NCI-H1417 (cell line): ENCODE measurements around the gene STON2.
"Not testable (repeated sequence)": the region's sequence is repeated elsewhere in the genome, so short reads cannot be mapped to it uniquely, and the experiment has no call there.

Experiments used
- DNase-seq, 3 experiments: peaks; one replicate each; lab custom pipeline; 2025; lab: John Stamatoyannopoulos, UW

The STON2 gene

DNA sequence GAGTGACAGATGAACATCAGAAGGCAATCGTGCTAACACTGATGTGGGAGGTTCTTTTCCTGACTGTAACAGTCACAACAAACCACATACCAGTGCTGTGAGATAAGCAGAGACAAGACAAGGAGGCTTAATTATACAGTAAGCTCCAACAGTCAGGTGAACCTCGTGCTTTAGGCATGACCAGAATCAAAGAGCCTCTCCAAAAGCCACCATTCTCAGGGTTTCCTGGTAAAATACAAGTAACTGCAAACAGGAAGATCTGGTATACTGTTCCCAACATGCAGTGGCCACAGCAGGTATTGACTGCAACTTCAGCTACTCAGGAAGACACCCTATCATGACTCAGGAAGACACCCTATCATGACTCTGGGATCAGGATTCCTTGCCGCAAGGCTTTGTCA is 132.1 kb downstream of the STON2 start:
- peak in 1 of 3 experiments; percentile 14 for DNase-seq

DNA sequence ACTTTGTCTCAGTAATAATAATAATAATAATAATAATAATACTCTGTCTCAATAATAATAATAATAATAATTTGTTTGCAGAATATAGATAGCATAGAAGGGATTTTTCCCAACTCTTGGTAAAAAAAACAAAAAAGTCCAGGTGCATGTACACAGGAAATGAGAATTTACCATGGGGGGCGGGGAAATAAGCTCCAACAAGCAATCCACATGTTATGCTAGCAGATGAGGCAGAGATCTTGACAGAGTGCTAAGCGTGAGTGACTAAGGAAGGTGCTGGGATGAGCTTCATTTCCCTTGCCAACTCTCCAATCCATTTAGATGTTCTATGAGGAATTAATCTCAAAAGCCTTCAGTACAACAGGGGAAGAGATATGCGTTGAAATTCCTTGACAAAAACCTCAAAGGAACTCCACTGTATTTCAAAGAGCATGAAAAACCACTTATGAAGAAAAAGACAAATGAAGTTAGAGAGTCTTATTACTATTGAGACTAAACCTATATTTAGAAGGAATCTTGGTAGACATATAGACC is 134.4 kb downstream of the STON2 start:
- DNase-seq: no peak

DNA sequence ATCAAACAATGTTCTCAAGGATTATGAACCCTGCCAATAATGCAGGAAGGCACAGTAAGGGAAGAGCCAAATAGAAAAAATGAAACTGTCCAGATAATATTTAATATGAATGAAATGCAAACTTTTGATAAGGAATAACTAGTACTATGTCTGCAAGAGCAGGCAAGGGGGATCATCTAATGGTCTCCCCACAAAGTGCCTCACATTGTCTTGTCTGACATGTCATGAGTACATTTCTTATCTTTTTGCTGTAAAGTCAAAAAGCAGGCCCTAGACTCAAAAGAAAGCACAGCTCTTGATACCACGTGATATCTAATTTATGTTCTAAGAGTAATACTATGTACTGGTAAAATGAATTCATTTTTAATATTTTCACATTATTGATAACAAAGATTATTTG is 135.5 kb downstream of the STON2 start:
- no peak for DNase-seq

DNA sequence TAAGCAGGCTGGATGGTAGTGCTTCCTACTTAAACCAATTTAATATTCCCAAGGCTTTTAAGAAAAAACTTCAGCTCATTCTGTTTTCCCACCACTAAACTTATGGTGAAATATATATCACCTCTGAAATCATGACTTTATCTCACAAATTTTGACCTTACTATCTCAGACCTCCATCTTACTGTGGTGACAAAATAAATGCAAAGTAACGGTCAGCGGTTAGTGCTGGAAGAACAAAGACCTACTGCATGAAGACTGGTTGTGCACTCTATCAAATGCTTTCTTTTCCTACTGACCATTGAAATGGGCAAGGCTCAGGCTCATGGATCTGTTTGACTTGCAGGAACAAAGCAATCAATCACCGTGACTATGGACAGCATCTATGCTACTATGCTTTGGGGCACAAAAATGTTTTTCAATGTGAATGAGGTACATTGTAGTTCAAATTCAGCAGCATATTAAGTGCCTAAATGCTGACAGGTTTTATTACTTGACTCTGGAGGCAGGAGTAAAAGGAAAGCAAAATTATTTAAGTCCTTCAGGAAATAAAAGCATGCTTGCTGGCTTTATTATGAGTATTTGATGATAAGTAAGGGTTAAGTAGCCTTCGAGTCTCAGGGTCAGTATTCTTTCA is 136.2 kb downstream of the STON2 start:
- DNase-seq: peak in 2 of 3 experiments; percentile 13 to 66

DNA sequence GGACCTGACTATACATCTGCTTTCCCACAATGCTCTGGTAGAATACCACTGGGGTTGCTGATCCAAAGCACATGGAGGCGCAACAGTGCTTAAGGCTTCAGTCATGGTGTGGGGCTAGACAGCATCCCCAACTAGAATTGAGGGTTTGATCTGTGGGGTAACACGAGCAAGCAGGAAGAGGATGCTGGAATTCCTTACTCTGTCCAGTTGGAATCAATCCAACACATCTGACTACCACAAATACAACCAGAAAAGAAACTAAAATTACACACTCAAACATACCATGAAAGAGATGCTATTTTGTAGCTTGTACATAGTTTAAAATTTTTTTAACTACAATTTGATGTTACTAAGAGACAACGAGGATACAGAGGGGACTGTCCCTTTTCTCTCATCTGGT is 138.9 kb downstream of the STON2 start:
- DNase-seq: no peak

DNA sequence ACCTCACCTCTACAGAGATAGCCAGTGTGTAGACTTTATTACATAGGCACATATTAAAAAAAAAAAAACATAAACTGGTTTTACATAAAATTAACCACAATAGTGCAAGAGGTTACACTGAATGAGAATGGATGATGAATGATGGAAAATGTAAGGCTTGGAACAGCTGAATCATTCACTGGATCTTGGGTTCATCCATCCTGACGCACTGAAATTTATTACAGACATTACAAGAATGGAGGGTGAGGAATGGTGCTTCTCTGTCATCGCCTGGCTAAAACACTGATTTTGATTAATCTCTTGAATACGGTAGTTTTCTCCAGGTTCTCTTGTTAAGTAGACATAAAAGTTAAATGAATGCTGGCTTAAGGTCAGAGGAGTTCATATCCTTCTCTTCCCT is 139.4 kb downstream of the STON2 start:
- DNase-seq: no peak

DNA sequence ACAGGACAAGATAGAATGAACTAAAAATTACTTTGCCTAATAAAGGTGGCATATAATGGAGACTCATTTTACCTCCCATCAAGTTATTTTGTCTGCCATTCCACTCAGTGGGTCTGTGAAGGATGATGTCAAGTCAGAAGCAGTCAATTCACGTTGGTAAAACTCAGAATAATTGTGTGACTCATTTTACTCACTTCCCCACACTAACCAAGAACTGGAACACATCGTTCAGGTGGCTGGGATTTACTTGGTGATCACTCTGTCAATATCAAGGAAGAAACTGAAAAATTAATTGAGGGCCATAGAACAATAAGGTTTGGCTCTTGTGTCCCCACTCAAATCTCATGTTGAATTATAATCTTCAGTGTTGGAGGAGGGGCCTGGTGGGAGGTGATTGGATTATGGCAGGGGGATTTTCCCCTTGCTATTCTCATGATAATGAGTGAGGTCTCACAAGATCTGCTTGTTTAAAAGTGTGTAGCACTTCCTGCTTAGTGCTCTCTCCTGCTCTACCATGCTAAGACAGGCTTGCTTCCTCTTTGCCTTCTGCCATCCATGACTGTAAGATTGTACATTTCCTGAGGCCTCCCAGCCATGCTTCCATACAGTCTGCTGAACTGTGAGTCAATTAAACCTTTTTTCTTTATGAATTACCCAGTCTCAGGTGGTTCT is 143.7 kb downstream of the STON2 start:
- no peak for DNase-seq

DNA sequence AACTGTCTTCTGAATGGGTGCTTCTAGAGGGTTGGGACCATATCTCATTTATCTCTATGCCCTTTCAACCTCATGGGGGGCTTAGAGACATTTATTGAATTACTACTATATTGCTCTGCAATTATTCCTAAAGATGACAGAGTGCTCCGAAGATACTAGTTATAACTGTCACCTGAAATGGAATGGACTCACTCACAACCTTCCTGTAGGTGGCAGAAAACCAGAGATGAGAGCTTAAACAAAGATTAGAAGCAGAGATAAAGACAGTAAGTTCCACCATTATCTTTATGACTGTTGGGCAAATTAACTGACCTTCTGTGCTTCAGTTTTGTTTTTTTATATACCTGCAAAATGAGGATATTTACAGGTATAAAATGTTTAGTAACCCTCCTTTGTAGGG is 147.8 kb downstream of the STON2 start:
- no peak for DNase-seq

DNA sequence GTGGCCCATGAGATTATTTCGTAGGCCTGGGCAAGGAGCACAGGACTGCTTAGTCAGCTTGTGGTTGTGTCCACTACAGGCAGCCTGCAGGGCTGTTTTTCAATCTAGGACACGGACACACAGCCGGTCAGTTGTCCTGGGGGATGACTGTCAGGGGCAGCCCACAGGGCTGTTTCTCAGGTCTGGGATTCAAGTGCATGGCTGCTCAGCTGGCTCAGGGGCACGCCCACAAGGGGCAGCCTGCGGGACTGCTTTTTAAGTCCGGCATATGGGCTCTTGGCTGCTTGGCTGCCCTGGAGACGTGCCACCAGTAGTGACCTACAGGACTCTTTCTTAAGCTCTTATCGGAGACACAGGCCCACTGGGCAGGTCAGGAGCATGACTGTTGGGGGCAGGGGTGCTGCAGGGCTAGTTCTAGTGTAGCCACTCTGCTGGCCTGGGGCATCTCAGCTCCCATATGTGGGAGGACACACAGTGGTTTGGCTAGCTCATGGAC is 152.8 kb downstream of the STON2 start:
- DNase-seq: no peak

DNA sequence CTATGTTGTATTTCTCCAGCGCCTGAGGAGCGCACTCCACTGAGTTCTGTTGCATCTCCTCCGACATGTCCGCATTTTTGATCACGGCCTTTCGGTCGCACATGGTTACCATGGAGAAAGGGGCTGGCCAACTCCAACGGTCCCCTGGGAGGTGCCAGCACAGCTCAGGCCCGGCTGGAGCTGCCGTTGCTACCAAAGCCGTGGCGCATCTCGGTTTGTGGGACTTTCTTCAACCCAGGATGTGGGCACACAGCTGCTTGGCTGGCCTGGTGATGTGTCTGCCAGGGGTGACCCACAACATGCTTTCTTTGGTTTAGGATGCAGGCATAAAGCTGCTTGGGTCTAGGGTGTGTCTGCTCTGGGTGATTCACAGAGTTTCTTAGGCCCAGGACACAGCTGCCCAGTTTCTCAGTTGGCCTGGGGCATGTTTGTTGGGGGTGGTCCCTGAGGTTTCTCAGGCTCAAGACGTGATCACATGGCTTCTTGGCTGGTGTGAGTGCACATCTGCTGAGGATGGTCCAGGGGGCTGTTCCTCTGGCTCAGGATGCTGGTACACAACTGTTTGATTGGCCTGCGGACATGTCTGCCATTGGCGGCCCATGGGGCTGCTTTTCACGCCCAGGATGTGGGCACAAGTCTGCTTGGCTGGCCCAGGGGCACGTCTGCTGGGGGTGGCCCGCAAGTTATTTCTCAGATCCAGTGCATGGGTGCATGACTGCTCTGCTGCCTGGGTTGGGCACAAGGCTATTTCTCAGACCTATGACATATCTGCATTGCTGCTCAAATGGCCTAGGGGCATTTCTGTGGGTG is 153.5 kb downstream of the STON2 start:
- DNase-seq: peak in 1 of 3 experiments; percentile 84

DNA sequence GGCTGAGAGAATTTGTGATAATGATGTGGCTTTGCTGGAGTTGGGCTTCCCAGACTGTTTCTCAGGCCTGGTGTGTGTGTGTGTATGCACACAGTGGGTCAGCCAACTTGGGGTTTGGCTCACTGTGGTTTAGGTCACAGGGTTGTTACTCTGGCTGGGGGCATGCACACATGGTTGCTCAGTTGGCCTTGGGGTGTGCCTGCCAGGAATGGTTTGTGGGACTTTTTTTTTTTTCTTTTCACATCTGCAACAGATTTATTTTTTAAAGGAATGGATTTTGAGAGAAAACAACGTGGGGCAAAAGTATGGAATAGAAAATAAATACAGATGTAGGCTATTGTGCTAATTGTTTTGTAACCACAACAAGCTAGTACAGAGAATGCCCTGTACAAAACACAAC is 154.4 kb downstream of the STON2 start:
- no peak for DNase-seq

DNA sequence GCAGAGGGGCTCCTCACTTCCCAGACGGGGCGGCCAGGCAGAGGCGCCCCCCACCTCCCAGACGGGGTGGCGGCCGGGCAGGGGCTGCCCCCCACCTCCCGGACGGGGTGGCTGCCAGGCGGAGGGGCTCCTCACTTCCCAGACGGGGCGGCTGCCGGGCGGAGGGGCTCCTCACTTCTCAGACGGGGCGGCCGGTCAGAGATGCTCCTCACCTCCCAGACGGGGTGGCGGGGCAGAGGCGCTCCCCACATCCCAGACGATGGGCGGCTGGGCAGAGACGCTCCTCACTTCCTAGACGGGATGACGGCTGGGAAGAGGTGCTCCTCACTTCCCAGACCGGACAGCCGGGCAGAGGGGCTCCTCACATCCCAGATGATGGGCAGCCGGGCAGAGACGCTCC is 155.7 kb downstream of the STON2 start:
- DNase-seq: not testable (repeated sequence)

DNA sequence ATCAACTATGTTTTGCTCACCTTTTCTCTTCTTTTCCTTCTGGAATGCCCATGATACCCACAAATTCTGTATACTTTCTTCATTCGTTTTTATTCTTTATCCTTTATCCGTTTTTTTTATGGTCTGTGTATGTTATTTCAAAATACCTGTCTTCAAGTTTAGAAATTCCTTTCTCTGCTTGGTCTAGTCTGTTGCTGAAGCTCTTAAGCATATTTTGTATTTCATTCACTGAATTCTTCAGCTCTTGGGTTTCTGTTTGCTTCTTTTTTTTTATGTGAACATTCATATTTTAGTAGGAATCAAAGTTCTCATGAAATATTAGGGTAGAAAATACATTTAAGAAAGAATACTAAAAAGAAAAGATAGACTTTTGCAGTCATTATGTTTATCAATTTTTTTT is 156.6 kb downstream of the STON2 start:
- no peak for DNase-seq

DNA sequence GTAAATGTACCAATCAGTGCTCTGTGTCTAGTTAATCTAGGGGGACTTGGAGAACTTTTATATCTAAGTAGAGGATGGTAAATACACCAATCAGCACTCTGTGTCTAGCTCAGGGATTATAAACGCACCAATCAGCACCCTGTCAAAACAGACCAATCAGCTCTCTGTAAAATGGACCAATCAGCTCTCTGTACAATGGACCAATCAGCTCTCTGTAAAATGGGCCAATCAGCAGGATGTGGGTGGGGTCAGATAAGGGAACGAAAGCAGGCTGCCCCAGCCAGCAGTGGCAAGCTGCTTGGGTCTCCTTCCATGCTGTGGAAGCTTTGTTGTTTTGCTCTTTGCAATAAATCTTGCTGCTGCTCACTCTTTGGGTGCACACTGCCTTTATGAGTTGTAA is 163.3 kb downstream of the STON2 start:
- not testable (repeated sequence) for DNase-seq

DNA sequence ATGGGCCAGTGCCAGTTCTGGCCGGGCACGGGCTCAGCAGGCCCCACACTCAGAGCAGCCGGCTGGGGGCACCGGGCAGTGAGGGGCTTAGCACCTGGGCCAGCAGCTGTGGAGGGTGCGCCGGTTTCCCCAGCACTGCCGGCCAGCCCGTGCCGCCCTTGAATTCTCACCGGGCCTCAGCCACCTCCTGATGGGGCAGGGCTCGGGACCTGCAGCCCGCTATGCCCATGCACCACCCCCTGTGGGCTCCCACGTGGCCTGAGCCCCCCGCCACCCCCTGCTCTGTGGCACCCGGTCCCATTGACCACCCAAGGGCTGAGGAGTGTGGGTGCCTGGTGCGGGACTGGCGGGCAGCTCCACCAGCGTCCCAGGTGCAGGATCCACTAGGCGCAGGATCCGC is 164.0 kb downstream of the STON2 start:
- DNase-seq: no peak

DNA sequence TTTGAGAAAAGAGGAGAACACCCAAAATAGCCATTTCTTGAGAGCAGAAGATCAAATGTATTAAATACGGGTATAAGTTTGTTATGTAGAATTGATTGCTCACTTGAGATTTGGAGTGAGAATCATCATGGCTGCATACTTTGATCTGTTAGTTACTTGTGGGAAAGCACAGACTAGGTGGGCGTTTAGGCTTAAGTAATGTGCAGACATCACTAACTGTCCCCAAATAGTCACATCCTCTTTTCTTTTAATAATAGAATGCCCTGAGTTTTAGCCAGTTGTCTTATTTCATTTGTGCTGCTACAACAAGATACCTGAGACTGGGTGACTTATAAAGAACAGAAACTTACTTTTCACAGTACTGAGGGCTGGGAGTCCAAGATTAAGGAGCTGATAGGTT is 165.0 kb downstream of the STON2 start:
- DNase-seq: no peak

DNA sequence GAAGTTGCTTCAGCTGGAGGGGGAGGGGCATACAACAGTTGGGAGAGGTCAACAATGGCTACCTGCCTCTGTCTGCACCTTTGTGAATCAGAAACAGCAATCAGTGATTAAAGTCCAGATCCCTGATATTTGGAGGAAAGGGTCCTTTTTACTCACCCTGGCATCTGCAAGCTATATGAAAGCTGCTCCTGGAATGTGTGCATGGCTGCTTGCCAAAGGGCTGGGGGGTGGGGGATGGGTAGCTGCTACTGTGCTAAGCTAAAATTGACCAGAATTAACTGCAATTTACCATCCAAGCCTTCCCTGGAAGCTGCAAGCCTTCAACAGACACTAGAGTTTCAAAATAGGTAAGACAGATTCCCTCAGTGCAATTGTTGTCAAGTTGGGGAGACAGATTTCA is 165.8 kb downstream of the STON2 start:
- DNase-seq: peak in 2 of 3 experiments; percentile 14 to 46

DNA sequence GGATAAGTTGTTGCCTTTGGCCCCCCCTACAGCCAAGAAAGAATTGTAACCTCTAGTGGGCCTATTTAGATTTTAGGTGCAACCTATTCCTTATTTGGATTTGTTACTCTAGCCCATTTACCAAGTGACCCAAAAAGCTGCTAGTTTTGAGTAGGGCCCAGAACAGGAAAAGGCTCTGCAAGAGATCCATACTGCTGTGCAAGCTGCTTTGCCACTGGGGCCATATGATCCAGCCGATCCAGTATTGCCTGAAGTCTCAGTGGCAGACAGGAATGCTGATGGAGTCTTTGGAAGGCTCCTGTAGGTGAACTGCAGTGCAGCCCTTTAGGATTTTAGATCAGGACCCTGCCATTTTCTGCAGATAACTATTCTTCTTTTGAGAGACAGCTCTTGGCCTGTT is 166.5 kb downstream of the STON2 start:
- DNase-seq: no peak

DNA sequence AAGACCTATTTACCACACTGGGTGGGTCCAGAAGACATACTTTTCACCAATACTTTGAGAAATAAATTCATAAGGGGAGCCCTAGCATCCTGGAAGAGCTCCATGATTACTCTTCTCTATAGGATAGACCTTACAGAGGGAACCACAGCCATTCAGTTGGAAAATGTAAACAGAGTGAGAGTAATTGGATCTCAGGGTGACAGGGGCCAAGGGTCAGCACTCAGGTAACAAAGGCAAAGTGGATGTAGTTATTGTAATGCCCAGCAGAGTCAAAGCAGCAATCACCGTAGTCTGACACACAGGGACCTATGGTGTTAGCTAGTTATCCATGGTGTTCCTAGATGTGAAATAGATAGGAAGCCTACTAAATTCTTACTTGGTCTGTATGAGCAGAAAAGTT is 168.6 kb downstream of the STON2 start:
- peak in 2 of 3 experiments; percentile 8 to 59 for DNase-seq

DNA sequence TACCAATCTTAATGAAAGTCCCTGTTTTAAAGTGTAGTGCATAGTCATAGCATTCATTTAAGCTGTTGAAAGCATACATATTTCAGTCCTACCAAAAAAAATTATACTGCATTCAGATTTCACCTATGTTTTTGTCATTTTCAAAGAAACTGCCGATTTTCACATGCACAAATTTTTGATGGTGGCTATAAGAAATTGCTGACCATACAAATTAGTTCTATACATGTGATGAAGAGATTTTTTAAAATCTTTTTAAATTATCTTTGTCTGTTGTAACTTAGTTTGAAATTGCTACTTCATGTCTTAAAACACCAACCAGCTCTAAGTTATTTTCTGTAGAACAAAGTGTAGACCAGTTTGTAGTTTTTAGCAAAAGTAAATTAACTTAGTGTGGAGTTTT is 175.9 kb downstream of the STON2 start:
- no peak for DNase-seq

DNA sequence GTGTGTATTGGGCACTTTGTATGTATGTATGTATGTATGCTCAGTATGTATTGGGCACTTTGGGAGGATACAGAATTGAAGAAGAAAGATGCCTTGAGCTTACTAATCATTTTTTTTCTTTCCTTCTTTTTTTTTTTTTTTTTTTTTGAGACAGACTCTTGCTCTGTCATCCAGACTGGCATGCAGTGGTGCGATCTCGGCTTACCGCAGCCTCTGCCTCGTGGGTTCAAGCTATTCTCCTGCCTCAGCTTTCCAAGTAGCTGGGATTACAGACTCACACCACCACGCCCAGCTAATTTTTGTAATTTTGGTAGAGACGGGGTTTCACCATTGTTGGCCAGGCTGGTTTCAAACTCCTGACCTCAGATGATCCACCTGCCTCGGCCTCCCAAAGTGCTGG is 176.3 kb downstream of the STON2 start:
- not testable (repeated sequence) for DNase-seq

DNA sequence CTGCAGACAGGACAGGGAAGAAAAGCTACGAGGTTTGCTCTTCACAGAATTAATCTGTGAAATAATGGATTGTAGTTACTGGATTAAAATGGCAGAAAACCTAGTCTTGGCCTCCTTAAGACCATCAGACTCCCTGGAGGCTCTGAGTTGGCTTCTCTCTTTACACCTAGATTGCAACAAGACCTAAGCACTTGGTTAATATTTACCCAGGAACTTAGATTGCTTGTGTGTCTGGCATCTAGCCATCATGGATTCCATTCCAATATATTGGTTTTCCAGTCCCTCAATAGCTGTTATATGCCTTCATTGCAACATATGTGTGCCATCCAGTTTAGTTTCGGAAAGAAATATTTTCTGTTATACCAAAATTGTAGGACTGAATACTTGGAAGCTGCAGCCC is 177.4 kb downstream of the STON2 start:
- DNase-seq: peak in 1 of 3 experiments; percentile 54

DNA sequence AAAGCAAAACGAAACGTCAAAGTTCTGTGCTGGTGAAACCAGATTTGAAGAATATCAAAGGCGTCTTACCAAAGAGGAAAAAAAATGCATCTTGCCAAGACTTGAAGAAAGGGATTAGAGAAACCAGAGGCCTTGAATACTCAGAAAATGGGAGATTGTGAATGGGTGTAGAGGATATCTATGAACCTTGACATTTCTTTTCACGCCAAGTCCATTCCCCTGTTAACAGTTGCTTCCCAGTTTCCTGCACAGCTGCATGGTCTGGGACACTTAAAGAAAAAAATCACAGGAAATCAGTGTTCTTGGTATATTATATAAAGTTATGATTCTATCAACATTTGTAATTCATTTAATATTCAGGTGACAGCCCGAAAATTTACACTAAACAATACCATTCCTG is 178.0 kb downstream of the STON2 start:
- no peak for DNase-seq
